Measurements from ENCODE around the gene DLGAP4. TPM values are rescaled to one million over a fixed set of nuclear protein-coding genes. Genes with fewer than 3 reads are reported as not detected.

The DLGAP4 gene
- total RNA-seq, 1 donor = 18.1 TPM

DNA sequence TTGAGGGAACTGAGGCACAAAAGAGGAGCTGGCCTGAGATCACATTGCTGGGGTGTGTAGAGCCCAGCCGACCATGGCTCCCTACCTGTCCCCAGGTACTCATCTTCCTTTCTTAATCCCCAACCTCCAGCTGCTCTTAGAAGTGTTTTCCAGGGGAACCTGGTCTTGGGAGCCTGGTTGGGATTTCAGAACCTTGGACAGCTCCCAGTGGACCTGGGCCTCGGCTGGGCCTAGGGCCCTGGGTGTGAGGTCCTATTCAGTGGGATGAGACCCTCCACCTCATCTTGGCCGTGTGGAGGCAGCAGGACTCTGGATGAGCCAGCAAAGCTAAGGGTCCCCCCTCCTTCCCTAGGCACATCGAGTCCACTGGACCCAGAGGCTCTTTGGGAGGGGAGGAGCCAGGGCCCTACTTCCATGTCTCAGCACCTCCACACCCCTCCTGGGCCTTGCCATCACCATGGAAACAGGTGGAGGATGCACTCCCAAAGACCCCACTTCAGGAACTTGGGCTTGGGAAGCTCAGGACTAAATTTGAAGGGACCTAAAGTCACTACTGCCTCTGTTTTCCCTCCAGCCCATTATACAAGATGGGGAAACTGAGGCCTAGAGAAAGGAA lies 38.5 kb downstream of the DLGAP4 start:
- H4K20me1 ChIP-seq (ENCODE audit: insufficient read depth, low read length) = no peaks in the 10 kb centered on the region

DNA sequence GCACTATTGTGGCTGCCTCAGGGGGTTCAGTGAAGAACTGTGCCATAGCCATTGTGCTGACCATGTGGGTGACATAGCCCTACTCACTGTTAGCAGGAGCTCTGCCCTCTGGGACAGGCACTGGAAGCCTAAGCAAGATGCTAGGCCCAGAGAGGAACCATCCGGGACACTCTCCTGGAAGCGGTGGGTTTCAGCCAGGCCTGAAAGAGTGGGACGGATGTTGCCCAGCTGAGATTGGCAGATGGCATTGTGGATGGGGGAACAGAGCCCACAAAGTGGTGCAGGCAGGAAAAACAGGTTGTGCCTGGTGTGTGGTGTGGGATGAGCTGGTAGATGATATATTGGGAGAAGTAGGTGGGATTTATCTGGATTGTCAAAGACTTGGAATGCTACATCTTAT lies 40.1 kb downstream of the DLGAP4 start:
- H3K4me1 ChIP-seq (ENCODE audit: insufficient read depth, low read length) = no peaks in the 10 kb centered on the region
- DNase-seq (ENCODE audit: insufficient read length, low spot score, missing footprints) = peak; percentile 31
- no peaks in the 10 kb centered on the region for H4K20me1 ChIP-seq (ENCODE audit: insufficient read depth, low read length)
- H3K79me2 ChIP-seq (ENCODE audit: insufficient read depth, low read length) = no peaks in the 10 kb centered on the region
- peaks cover 3% of the 10 kb centered on the region for H3K27me3 ChIP-seq (ENCODE audit: insufficient read depth, low read length)
- H3K4me3 ChIP-seq (ENCODE audit: insufficient read depth, low read length) = no peak overlapping the region
- H2AFZ ChIP-seq (ENCODE audit: low read length) = no peak overlapping the region
- no peaks in the 10 kb centered on the region for H3K36me3 ChIP-seq (ENCODE audit: insufficient read depth, low read length)
- no peaks in the 10 kb centered on the region for H3K9me3 ChIP-seq (ENCODE audit: low read depth, low read length)
- TF ChIP-seq, protein P1, sequence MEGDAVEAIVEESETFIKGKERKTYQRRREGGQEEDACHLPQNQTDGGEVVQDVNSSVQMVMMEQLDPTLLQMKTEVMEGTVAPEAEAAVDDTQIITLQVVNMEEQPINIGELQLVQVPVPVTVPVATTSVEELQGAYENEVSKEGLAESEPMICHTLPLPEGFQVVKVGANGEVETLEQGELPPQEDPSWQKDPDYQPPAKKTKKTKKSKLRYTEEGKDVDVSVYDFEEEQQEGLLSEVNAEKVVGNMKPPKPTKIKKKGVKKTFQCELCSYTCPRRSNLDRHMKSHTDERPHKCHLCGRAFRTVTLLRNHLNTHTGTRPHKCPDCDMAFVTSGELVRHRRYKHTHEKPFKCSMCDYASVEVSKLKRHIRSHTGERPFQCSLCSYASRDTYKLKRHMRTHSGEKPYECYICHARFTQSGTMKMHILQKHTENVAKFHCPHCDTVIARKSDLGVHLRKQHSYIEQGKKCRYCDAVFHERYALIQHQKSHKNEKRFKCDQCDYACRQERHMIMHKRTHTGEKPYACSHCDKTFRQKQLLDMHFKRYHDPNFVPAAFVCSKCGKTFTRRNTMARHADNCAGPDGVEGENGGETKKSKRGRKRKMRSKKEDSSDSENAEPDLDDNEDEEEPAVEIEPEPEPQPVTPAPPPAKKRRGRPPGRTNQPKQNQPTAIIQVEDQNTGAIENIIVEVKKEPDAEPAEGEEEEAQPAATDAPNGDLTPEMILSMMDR (IDR thresholded peaks at IDR 0.05; ENCODE audit: extremely low read depth, low read depth, low read length) = no peak
- H3K27ac ChIP-seq (ENCODE audit: low read depth, low read length) = no peak overlapping the region
- no peak overlapping the region for H3K4me2 ChIP-seq (ENCODE audit: insufficient read depth, low read length)

More for the DNA sequence above, 38.5 kb downstream of the DLGAP4 start:
- H3K27ac ChIP-seq (ENCODE audit: low read depth, low read length) = no peak overlapping the region
- no peak overlapping the region for H2AFZ ChIP-seq (ENCODE audit: low read length)
- peaks cover 3% of the 10 kb centered on the region for H3K27me3 ChIP-seq (ENCODE audit: insufficient read depth, low read length)
- H3K4me3 ChIP-seq (ENCODE audit: insufficient read depth, low read length) = no peak overlapping the region
- H3K36me3 ChIP-seq (ENCODE audit: insufficient read depth, low read length) = no peaks in the 10 kb centered on the region
- no peaks in the 10 kb centered on the region for H3K4me1 ChIP-seq (ENCODE audit: insufficient read depth, low read length)
- H3K4me2 ChIP-seq (ENCODE audit: insufficient read depth, low read length) = no peak overlapping the region
- TF ChIP-seq, protein P1 (IDR thresholded peaks at IDR 0.05; ENCODE audit: extremely low read depth, low read depth, low read length) = no peak
- no peaks in the 10 kb centered on the region for H3K9me3 ChIP-seq (ENCODE audit: low read depth, low read length)
- peak; percentile 91 for DNase-seq (ENCODE audit: insufficient read length, low spot score, missing footprints)
- H3K79me2 ChIP-seq (ENCODE audit: insufficient read depth, low read length) = no peaks in the 10 kb centered on the region

- Histone ChIP-seq H4K20me1 (ENCODE audit: insufficient read depth, low read length) (no peaks in the 10 kb centered on the region), H3K27ac (ENCODE audit: low read depth, low read length) (no peak overlapping the region), H3K36me3 (ENCODE audit: insufficient read depth, low read length) (no peaks in the 10 kb centered on the region), H3K4me2 (ENCODE audit: insufficient read depth, low read length) (no peak overlapping the region), H3K9me3 (ENCODE audit: low read depth, low read length) (no peaks in the 10 kb centered on the region), H3K4me1 (ENCODE audit: insufficient read depth, low read length) (no peaks in the 10 kb centered on the region), H3K79me2 (ENCODE audit: insufficient read depth, low read length) (no peaks in the 10 kb centered on the region), H3K27me3 (ENCODE audit: insufficient read depth, low read length) (peaks cover 6% of the 10 kb centered on the region), H3K4me3 (ENCODE audit: insufficient read depth, low read length) (no peak overlapping the region), H2AFZ (ENCODE audit: low read length) (no peak overlapping the region)
- TF ChIP-seq, protein P1 (IDR thresholded peaks at IDR 0.05; ENCODE audit: extremely low read depth, low read depth, low read length) = no peak
- DNase-seq (ENCODE audit: insufficient read length, low spot score, missing footprints) = no peak
Observed at GRCh38 chr20:36349384-36350170, 43.4 kb downstream of the DLGAP4 start.

GRCh38 chr20:36350439-36350838 lies 44.3 kb downstream of the DLGAP4 start:
- H3K27me3 ChIP-seq (ENCODE audit: insufficient read depth, low read length) = peaks cover 6% of the 10 kb centered on the region
- H3K9me3 ChIP-seq (ENCODE audit: low read depth, low read length) = no peaks in the 10 kb centered on the region
- no peak overlapping the region for H3K27ac ChIP-seq (ENCODE audit: low read depth, low read length)
- no peak overlapping the region for H2AFZ ChIP-seq (ENCODE audit: low read length)
- H3K4me1 ChIP-seq (ENCODE audit: insufficient read depth, low read length) = no peaks in the 10 kb centered on the region
- no peaks in the 10 kb centered on the region for H4K20me1 ChIP-seq (ENCODE audit: insufficient read depth, low read length)
- no peaks in the 10 kb centered on the region for H3K36me3 ChIP-seq (ENCODE audit: insufficient read depth, low read length)
- H3K79me2 ChIP-seq (ENCODE audit: insufficient read depth, low read length) = no peaks in the 10 kb centered on the region
- no peak overlapping the region for H3K4me2 ChIP-seq (ENCODE audit: insufficient read depth, low read length)
- H3K4me3 ChIP-seq (ENCODE audit: insufficient read depth, low read length) = no peak overlapping the region
- TF ChIP-seq, protein P1 (IDR thresholded peaks at IDR 0.05; ENCODE audit: extremely low read depth, low read depth, low read length) = no peak
- no peak for DNase-seq (ENCODE audit: insufficient read length, low spot score, missing footprints)

Measured in osteoblast (primary cell).